Measurements from ENCODE around the gene EVI2A.

The EVI2A gene

GRCh38 chr17:31272236-31272635 lies 49.2 kb downstream of the EVI2A start:
- no peak for DNase-seq

DNA sequence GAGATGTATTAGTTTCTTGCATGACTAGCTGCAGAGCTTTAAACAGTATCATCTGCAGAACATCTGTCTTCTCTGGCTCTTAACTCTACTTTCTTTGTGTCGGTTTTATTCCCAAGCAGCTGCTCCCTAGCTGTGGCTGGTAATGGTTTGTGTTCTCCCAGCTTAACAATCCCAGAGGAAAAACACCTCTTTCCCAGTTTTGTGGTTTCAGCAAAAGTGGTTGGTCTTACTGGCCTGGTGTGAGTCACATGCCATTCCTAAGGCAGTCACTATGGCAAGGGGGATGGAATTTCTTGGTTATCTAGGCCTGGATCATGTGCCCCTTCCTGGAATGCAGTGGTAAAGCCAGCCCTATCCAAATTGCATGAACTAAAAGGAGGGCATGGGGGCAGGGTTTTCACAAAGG lies 51.8 kb downstream of the EVI2A start:
- no peak for DNase-seq

DNA sequence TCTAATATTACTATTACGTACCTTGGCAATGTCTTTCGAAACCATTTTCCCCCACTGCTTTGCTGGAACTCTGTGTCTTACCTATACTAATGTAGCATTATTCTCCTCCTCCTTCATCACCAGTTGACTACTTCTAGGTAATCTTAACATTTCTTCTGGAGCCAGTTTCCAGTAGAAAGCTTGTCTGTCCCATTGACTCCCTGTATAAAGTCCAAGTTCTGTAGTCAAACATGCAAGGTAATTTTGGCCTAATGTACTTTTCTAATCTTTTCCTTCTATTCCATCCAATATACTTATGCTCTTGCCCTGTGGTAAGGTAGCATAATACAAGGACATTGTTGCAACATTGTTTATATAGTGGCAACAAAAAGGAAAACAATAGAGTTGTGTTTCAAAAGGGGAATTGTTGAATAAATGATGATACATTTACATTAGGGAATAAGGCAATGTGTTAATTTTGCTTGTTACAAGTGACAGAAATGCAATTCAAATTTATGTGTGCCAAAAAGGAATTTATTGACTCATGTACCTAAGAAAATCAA lies 52.3 kb downstream of the EVI2A start:
- no peak for DNase-seq

Measured in activated CD8-positive, alpha-beta memory T cell treated with anti-CD3 and anti-CD28 coated beads, Interleukin-2, amount 50 U/mL, for 48 hours (primary cell).